Panc1 (cell line): ENCODE measurements around the gene LRRK1. TPM values are rescaled to one million over a fixed set of nuclear protein-coding genes. Genes with fewer than 3 reads are reported as not detected.

Experiments used
- ATAC-seq: fragments of 200-7000 bp; cut with Tn5 transposase; 2 replicates; pipeline ENCODE4 v1.9.1; 2020; ENCODE audit warnings: mild to moderate bottlenecking, moderate library complexity
- BruUV-seq: library from RNA; stranded (reverse); fragments of 400-500 nt; replicated peaks from 2 replicates; lab custom pipeline; 2021; lab: Mats Ljungman, UMichigan
- CTCF ChIA-PET: fragments of 300-600 bp; sonication (Branson Sonifier 250); formaldehyde crosslinking; loops from one replicate; lab custom pipeline; 2022; ENCODE audit warnings: antibody characterized with exemption; lab: Charles Lee
- POLR2A ChIA-PET: fragments of 300-600 bp; sonication (Branson Sonifier 250); formaldehyde crosslinking; loops from one replicate; lab custom pipeline; 2022; ENCODE audit warnings: antibody characterized with exemption; lab: Charles Lee
- DNase-seq: peaks from one replicate; pipeline ENCODE4 v3.0.0-alpha.2; 2010; ENCODE audit warnings: low read depth, low spot score
- H3K27ac ChIP-seq: 2 replicates; pipeline ENCODE4 v1.5.1; 2011; ENCODE audit warnings: mild to moderate bottlenecking, low read length, inconsistent platforms
- H3K27me3 ChIP-seq: fragments of 200-500 bp; sonication (Bioruptor generic); 2 replicates; pipeline ENCODE4 v1.6.0; 2014; ENCODE audit warnings: low read length, inconsistent platforms; ENCODE audit not compliant: control insufficient read depth, insufficient read depth
- H3K36me3 ChIP-seq: fragments of 200-500 bp; sonication (Bioruptor generic); 2 replicates; pipeline ENCODE4 v1.5.1; 2014; ENCODE audit warnings: inconsistent platforms, mild to moderate bottlenecking, low read length, moderate library complexity; ENCODE audit not compliant: control insufficient read depth, insufficient read depth
- H3K4me1 ChIP-seq: 2 replicates; pipeline ENCODE4 v1.5.1; 2011; ENCODE audit warnings: inconsistent platforms, mild to moderate bottlenecking, low read length, moderate library complexity; ENCODE audit not compliant: control insufficient read depth, insufficient read depth
- H3K4me3 ChIP-seq, 2 experiments: 2 replicates each; pipeline ENCODE4 v1.5.1; 2011 to 2012; ENCODE audit warnings: low read depth in 2 of 2, low read length in 2 of 2, mild to moderate bottlenecking in 2 of 2, inconsistent platforms in 1 of 2, moderate library complexity in 1 of 2
- H3K9me3 ChIP-seq: fragments of 200-500 bp; sonication (Bioruptor generic); 2 replicates; pipeline ENCODE4 v1.5.1; 2014; ENCODE audit warnings: low read depth, mild to moderate bottlenecking, inconsistent platforms, low read length, moderate library complexity; ENCODE audit not compliant: control insufficient read depth, insufficient read depth
- CTCF ChIP-seq: fragments of 450-650 bp; IDR thresholded peaks from 2 replicates; pipeline ENCODE4 v1.5.1; 2017; ENCODE audit warnings: mild to moderate bottlenecking
- POLR2AphosphoS5 ChIP-seq: IDR thresholded peaks from 2 replicates; pipeline ENCODE4 v1.6.1; 2012; ENCODE audit warnings: mild to moderate bottlenecking, low read depth, low read length, moderate library complexity
- REST ChIP-seq, 2 experiments: IDR thresholded peaks; 2 replicates each; pipeline ENCODE4 v1.6.1; 2011 to 2012; ENCODE audit warnings: low read depth in 2 of 2, control low read depth in 1 of 2, low read length in 1 of 2, mild to moderate bottlenecking in 1 of 2, moderate library complexity in 1 of 2; ENCODE audit not compliant: insufficient read depth in 1 of 2
- SIN3A ChIP-seq: IDR thresholded peaks from 2 replicates; pipeline ENCODE4 v1.6.1; 2012; ENCODE audit warnings: low read depth, mild to moderate bottlenecking, low read length, moderate library complexity, borderline replicate concordance; ENCODE audit not compliant: insufficient read depth
- TCF7L2 ChIP-seq: IDR thresholded peaks from 2 replicates; pipeline ENCODE4 v1.6.1; 2011; ENCODE audit warnings: mild to moderate bottlenecking, low read depth, low read length, inconsistent platforms
- in situ Hi-C: cut with HindIII; loops from 2 replicates; pipeline ENCODE4 v1.10.0; 2016; ENCODE audit warnings: low sequenced_read_pairs, low pct_unique_long_range_greater_than_20kb
- intact Hi-C: fragments of 100-400 bp; cut with micrococcal nuclease; formaldehyde crosslinking; loops from one replicate; pipeline ENCODE4 v1.10.0; 2022; ENCODE audit not compliant: unreplicated experiment
- total RNA-seq: library from RNA; stranded (reverse); gene quantifications from one replicate; pipeline ENCODE4 v1.2.1, GENCODE V29; 2021; ENCODE audit not compliant: unreplicated experiment

LRRK1 gene
- total RNA-seq, 1 experiment from 2014 or later, result 88.0 TPM

- BruUV-seq, result no TSS peak
- intact Hi-C loops, result no loop called here
- CTCF ChIA-PET, result interaction anchor here (0.7 kb wide), 1 partner anchor 182 kb away, joined by 4 read pairs; no protein-coding TSS in a partner anchor
Measured at GRCh38 chr15:101085311-101085700, 166.1 kb downstream of the LRRK1 start.

GRCh38 chr15:101086394-101087171 lies 167.4 kb downstream of the LRRK1 start:
- ChIA-PET CTCF (no interaction called here), POLR2A (no interaction called here)
- in situ Hi-C loops, result no loop called here
- ATAC-seq (no peak), DNase-seq (no peak)
- no peak for TF ChIP-seq POLR2AphosphoS5
- TF ChIP-seq TCF7L2, result no peak
- TF ChIP-seq SIN3A, result no peak
- no peak for TF ChIP-seq REST (IDR thresholded peaks at IDR 0.05; ENCODE audit: insufficient read depth in 1 of 2, low read depth in 2 of 2, low read length in 1 of 2)
- H3K36me3 ChIP-seq, result no peaks in the 10 kb centered on the region
- H3K9me3 ChIP-seq, result no peaks in the 10 kb centered on the region
- 0 out of 2 replicates have a peak, but pooled peaks cover 5% of the 10 kb centered on the region for H3K4me1 ChIP-seq
- intact Hi-C loops, result no loop called here
- H3K27me3 ChIP-seq, result no peaks in the 10 kb centered on the region
- no TSS peak for BruUV-seq
- H3K4me3 ChIP-seq, result no peak overlapping the region
- H3K27ac ChIP-seq, result no peak overlapping the region

More at GRCh38 chr15:101085311-101085700, 166.1 kb downstream of the LRRK1 start:
- in situ Hi-C loops, result no loop called here
- H3K4me3 ChIP-seq, result no peak overlapping the region
- no peak for TF ChIP-seq CTCF
- TF ChIP-seq POLR2AphosphoS5, result no peak
- TF ChIP-seq TCF7L2, result no peak
- no peak for TF ChIP-seq SIN3A
- no peak for TF ChIP-seq REST (IDR thresholded peaks at IDR 0.05; ENCODE audit: insufficient read depth in 1 of 2, low read depth in 2 of 2, low read length in 1 of 2)
- POLR2A ChIA-PET, result no interaction called here
- no peak overlapping the region for H3K27ac ChIP-seq
- DNase-seq (no peak), ATAC-seq (no peak)
- H3K36me3 ChIP-seq, result no peaks in the 10 kb centered on the region
- no peaks in the 10 kb centered on the region for H3K27me3 ChIP-seq
- no peaks in the 10 kb centered on the region for H3K4me1 ChIP-seq
- H3K9me3 ChIP-seq, result no peaks in the 10 kb centered on the region
